PC-9 (cell line): ENCODE measurements around the gene PTPN1. TPM values are rescaled to one million over a fixed set of nuclear protein-coding genes. Genes with fewer than 3 reads are reported as not detected.

Source experiments
- BruUV-seq: library from RNA; stranded (reverse); fragments of 400-500 nt; replicated peaks from 2 replicates; lab custom pipeline; 2021; lab: Mats Ljungman, UMichigan
- CTCF ChIA-PET: fragments of 300-600 bp; sonication (Branson Sonifier 250); formaldehyde crosslinking; loops from one replicate; lab custom pipeline; 2022; ENCODE audit warnings: antibody characterized with exemption; lab: Charles Lee
- POLR2A ChIA-PET: fragments of 300-600 bp; sonication (Branson Sonifier 250); formaldehyde crosslinking; loops from one replicate; lab custom pipeline; 2022; ENCODE audit warnings: antibody characterized with exemption; ENCODE audit not compliant: unreplicated experiment; lab: Charles Lee
- DNase-seq, 2 experiments: peaks; one replicate each; pipeline versions ENCODE4 v3.0.0 to v3.0.0-alpha.2; 2015 to 2022; ENCODE audit warnings: mixed read lengths in 1 of 2
- H2AFZ ChIP-seq: fragments of 200-600 bp; sonication (generic); 2 replicates; pipeline ENCODE4 v1.8.1; 2017; ENCODE audit warnings: antibody characterized with exemption
- H3F3A ChIP-seq: fragments of 200-600 bp; sonication (generic); 2 replicates; pipeline ENCODE4 v1.8.1; 2017; ENCODE audit warnings: antibody characterized with exemption, mild to moderate bottlenecking, low read depth; ENCODE audit not compliant: insufficient read depth
- H3K27ac ChIP-seq: fragments of 200-600 bp; sonication (generic); 2 replicates; pipeline ENCODE4 v1.6.1; 2016; ENCODE audit warnings: mixed run types
- H3K27me3 ChIP-seq: fragments of 200-600 bp; sonication (generic); 2 replicates; pipeline ENCODE4 v1.6.1; 2016; ENCODE audit warnings: low read depth, mixed run types; ENCODE audit not compliant: insufficient read depth
- H3K36me3 ChIP-seq: fragments of 200-600 bp; sonication (generic); 2 replicates; pipeline ENCODE4 v1.6.1; 2016; ENCODE audit warnings: low read depth, mixed run types
- H3K4me1 ChIP-seq: fragments of 200-600 bp; sonication (generic); replicated peaks from 2 replicates; pipeline ENCODE4 v1.6.1; 2016; ENCODE audit warnings: mixed run types; ENCODE audit not compliant: insufficient read depth
- H3K4me2 ChIP-seq: fragments of 200-600 bp; sonication (generic); 2 replicates; pipeline ENCODE4 v1.6.1; 2017; ENCODE audit warnings: mixed run types
- H3K4me3 ChIP-seq: fragments of 200-600 bp; sonication (generic); 2 replicates; pipeline ENCODE4 v1.6.1; 2016; ENCODE audit warnings: mixed run types
- H3K79me2 ChIP-seq: fragments of 200-600 bp; sonication (generic); 2 replicates; pipeline ENCODE4 v1.6.1; 2017; ENCODE audit warnings: low read depth, mixed run types
- H3K9me2 ChIP-seq: fragments of 200-600 bp; sonication (generic); 2 replicates; pipeline ENCODE4 v1.8.1; 2017; ENCODE audit warnings: mild to moderate bottlenecking; ENCODE audit not compliant: insufficient read depth
- H3K9me3 ChIP-seq: fragments of 200-600 bp; sonication (generic); 2 replicates; pipeline ENCODE4 v1.8.1; 2016; ENCODE audit warnings: low read depth; ENCODE audit not compliant: insufficient read depth
- H4K20me1 ChIP-seq: fragments of 200-600 bp; sonication (generic); 2 replicates; pipeline ENCODE4 v1.8.1; 2017; ENCODE audit not compliant: insufficient read depth
- CTCF ChIP-seq: fragments of 200-600 bp; sonication (generic); conservative IDR thresholded peaks from 2 replicates; pipeline ENCODE4 v1.6.1; 2017; ENCODE audit warnings: mixed run types, antibody characterized with exemption, mild to moderate bottlenecking, moderate library complexity
- EZH2 ChIP-seq: fragments of 200-600 bp; sonication (generic); IDR thresholded peaks from 2 replicates; pipeline ENCODE4 v1.8.0; 2017; ENCODE audit warnings: antibody characterized with exemption, low read depth
- intact Hi-C: fragments of 100-400 bp; cut with micrococcal nuclease; formaldehyde crosslinking; loops from one replicate; pipeline ENCODE4 v1.10.0; 2022; ENCODE audit not compliant: unreplicated experiment
- total RNA-seq: library from RNA; stranded (reverse); gene quantifications from 2 replicates; pipeline ENCODE4 v1.2.3, GENCODE V29; 2021

Gene PTPN1
- total RNA-seq, 1 experiment from 2014 or later = 59.8 TPM

GRCh38 chr20:50578061-50578777, 68.0 kb downstream of the PTPN1 start:
- Histone ChIP-seq H2AFZ (no peak overlapping the region), H3K4me1 (no peaks in the 10 kb centered on the region), H3K4me2 (no peak overlapping the region), H3K9me3 (no peaks in the 10 kb centered on the region), H3K4me3 (no peak overlapping the region), H3K27ac (no peak overlapping the region), H4K20me1 (no peaks in the 10 kb centered on the region), H3K36me3 (peaks cover 20% of the 10 kb centered on the region), H3K79me2 (no peaks in the 10 kb centered on the region), H3K9me2 (no peaks in the 10 kb centered on the region), H3K27me3 (no peaks in the 10 kb centered on the region), H3F3A (peaks cover 23% of the 10 kb centered on the region; the same call in 1 of the 2 replicates)
- intact Hi-C loops = no loop called here
- CTCF ChIA-PET = interaction anchor here (0.6 kb wide), 1 partner anchor 151 kb away, joined by 3 read pairs; no protein-coding TSS in a partner anchor
- TF ChIP-seq EZH2 = no peak
- no peak for TF ChIP-seq CTCF
- DNase-seq = no peak
- POLR2A ChIA-PET = no interaction called here
- BruUV-seq = no TSS peak

- ChIA-PET CTCF (no interaction called here), POLR2A (no interaction called here)
- Histone ChIP-seq H3K36me3 (peaks cover 20% of the 10 kb centered on the region), H4K20me1 (no peaks in the 10 kb centered on the region), H3K4me3 (no peak overlapping the region), H3F3A (peaks cover 18% of the 10 kb centered on the region; the same call in 1 of the 2 replicates), H3K4me1 (no peaks in the 10 kb centered on the region), H3K79me2 (no peaks in the 10 kb centered on the region), H2AFZ (no peak overlapping the region), H3K4me2 (no peak overlapping the region), H3K27ac (no peak overlapping the region), H3K9me3 (no peaks in the 10 kb centered on the region), H3K27me3 (no peaks in the 10 kb centered on the region), H3K9me2 (no peaks in the 10 kb centered on the region)
- intact Hi-C loops = no loop called here
- BruUV-seq = no TSS peak
- no peak for TF ChIP-seq EZH2
- TF ChIP-seq CTCF = no peak
- no peak for DNase-seq
Observed at GRCh38 chr20:50578778-50579165, 68.6 kb downstream of the PTPN1 start.

- H3K79me2 ChIP-seq = no peaks in the 10 kb centered on the region
- H3K27me3 ChIP-seq = no peaks in the 10 kb centered on the region
- no peak overlapping the region for H3K4me3 ChIP-seq
- no peak for DNase-seq
- no peak overlapping the region for H2AFZ ChIP-seq
- H3K4me1 ChIP-seq = no peaks in the 10 kb centered on the region
- intact Hi-C loops = no loop called here
- BruUV-seq = no TSS peak
- ChIA-PET POLR2A (no interaction called here), CTCF (interaction anchor here (0.8 kb wide), 1 partner anchor 392 kb away, joined by 8 read pairs; no protein-coding TSS in a partner anchor)
- H3K4me2 ChIP-seq = no peak overlapping the region
- no peaks in the 10 kb centered on the region for H3K9me2 ChIP-seq
- peaks cover 13% of the 10 kb centered on the region; the same call in 1 of the 2 replicates for H3F3A ChIP-seq
- TF ChIP-seq EZH2 (no peak), CTCF (no peak)
- peaks cover 20% of the 10 kb centered on the region for H3K36me3 ChIP-seq
- no peaks in the 10 kb centered on the region for H4K20me1 ChIP-seq
- H3K27ac ChIP-seq = no peak overlapping the region
- H3K9me3 ChIP-seq = no peaks in the 10 kb centered on the region
Observed at GRCh38 chr20:50579511-50579910, 69.3 kb downstream of the PTPN1 start.
